ENCODE results near the gene UBN2.
"Not testable (repeated sequence)": the region's sequence is repeated elsewhere in the genome, so short reads cannot be mapped to it uniquely, and the experiment has no call there.

UBN2 gene

GRCh38 chr7:139230774-139231512, at the start of gene UBN2:
UBN2 (plus strand) TSS chr7:139231237; CDS start chr7:139231485, 248 bp downstream.
- peak; percentile 98 for DNase-seq

- no peak for DNase-seq
These were observed 49.6 kb upstream of the UBN2 start for GRCh38 chr7:139181404-139181803.

- DNase-seq: no peak
These were observed 48.7 kb upstream of the UBN2 start for GRCh38 chr7:139182363-139182762.

- DNase-seq: no peak
These were observed 47.8 kb upstream of the UBN2 start for GRCh38 chr7:139183251-139183650.

GRCh38 chr7:139183878-139184338, 47.1 kb upstream of the UBN2 start:
- no peak for DNase-seq

GRCh38 chr7:139186146-139186545, 44.9 kb upstream of the UBN2 start:
- DNase-seq: no peak

- no peak for DNase-seq
These were observed 41.7 kb upstream of the UBN2 start for GRCh38 chr7:139189357-139189756.

GRCh38 chr7:139192014-139192706, 38.9 kb upstream of the UBN2 start:
- DNase-seq: no peak

- no peak for DNase-seq
These were observed 30.7 kb upstream of the UBN2 start for GRCh38 chr7:139200382-139200781.

GRCh38 chr7:139203992-139204391, 27.0 kb upstream of the UBN2 start:
- DNase-seq: no peak

GRCh38 chr7:139205843-139206242, 25.2 kb upstream of the UBN2 start:
- DNase-seq: no peak

GRCh38 chr7:139212133-139212532, 18.9 kb upstream of the UBN2 start:
- no peak for DNase-seq

GRCh38 chr7:139213489-139213888, 17.5 kb upstream of the UBN2 start:
- not testable (repeated sequence) for DNase-seq

- no peak for DNase-seq
These were observed 12.9 kb upstream of the UBN2 start for GRCh38 chr7:139218173-139218572.

GRCh38 chr7:139224219-139224618, 6.8 kb upstream of the UBN2 start:
- DNase-seq: no peak

- not testable (repeated sequence) for DNase-seq
These were observed 6.2 kb upstream of the UBN2 start for GRCh38 chr7:139224836-139225235.

GRCh38 chr7:139225286-139226157, 5.5 kb upstream of the UBN2 start:
- not testable (repeated sequence) for DNase-seq

- DNase-seq: not testable (repeated sequence)
These were observed 4.9 kb upstream of the UBN2 start for GRCh38 chr7:139226158-139226515.

GRCh38 chr7:139226988-139227488, 4.0 kb upstream of the UBN2 start:
- not testable (repeated sequence) for DNase-seq

- no peak for DNase-seq
These were observed 1.0 kb upstream of the UBN2 start for GRCh38 chr7:139230023-139230422.

GRCh38 chr7:139230484-139230773, 608 bp upstream of the UBN2 start:
- DNase-seq: no peak

GRCh38 chr7:139231513-139232376, 708 bp downstream of the UBN2 start:
- no peak for DNase-seq

GRCh38 chr7:139232377-139232717, 1.3 kb downstream of the UBN2 start:
- DNase-seq: peak; percentile 39
